Measurements from ENCODE around the gene MLANA. TPM values are rescaled to one million over a fixed set of nuclear protein-coding genes. Genes with fewer than 3 reads are reported as not detected.

MLANA gene, protein sequence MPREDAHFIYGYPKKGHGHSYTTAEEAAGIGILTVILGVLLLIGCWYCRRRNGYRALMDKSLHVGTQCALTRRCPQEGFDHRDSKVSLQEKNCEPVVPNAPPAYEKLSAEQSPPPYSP
- total RNA-seq (2012; rRNA removed), result 0.22 and 0.51 TPM in 2 replicates

DNA sequence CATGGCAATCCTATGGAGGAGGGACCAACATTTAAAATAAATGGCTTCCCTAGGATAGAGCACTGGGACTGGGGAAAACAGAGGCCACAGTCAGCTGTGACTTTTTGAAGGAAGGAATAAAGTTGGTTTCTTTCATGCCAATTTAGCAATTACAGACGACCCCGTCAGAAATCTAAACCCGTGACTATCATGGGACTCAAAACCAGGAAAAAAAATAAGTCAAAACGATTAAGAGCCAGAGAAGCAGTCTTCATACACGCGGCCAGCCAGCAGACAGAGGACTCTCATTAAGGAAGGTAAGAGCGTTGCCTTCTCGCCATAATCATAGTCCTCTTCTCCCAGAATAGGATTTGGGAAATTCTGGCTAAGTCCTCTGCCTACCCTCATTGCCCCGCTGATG lies at the start of gene MLANA:
Gene MLANA, plus strand, starts transcription at position 249 of the 400 bp plus-strand sequence. CDS start 1,586 bp downstream, outside the sequence.
- no peak within 1 kb of the TSS for H3K9ac ChIP-seq (ENCODE audit: low read depth, low read length)
- peaks cover 6% of the 10 kb centered on the region for H3K27me3 ChIP-seq (ENCODE audit: control insufficient read depth, insufficient read depth, low read length)
- H3K4me3 ChIP-seq (ENCODE audit: low read length), result no peak within 1 kb of the TSS
- H3K36me3 ChIP-seq (ENCODE audit: insufficient read depth, low read length), result no peaks in the 10 kb centered on the region
- no peak within 1 kb of the TSS for H3K4me2 ChIP-seq (ENCODE audit: low read length)
- no peaks in the 10 kb centered on the region for H3K4me1 ChIP-seq (ENCODE audit: control insufficient read depth, insufficient read depth, low read length)
- H3K9me3 ChIP-seq (replicated peaks; ENCODE audit: low read length), result no peaks in the 10 kb centered on the region

DNA sequence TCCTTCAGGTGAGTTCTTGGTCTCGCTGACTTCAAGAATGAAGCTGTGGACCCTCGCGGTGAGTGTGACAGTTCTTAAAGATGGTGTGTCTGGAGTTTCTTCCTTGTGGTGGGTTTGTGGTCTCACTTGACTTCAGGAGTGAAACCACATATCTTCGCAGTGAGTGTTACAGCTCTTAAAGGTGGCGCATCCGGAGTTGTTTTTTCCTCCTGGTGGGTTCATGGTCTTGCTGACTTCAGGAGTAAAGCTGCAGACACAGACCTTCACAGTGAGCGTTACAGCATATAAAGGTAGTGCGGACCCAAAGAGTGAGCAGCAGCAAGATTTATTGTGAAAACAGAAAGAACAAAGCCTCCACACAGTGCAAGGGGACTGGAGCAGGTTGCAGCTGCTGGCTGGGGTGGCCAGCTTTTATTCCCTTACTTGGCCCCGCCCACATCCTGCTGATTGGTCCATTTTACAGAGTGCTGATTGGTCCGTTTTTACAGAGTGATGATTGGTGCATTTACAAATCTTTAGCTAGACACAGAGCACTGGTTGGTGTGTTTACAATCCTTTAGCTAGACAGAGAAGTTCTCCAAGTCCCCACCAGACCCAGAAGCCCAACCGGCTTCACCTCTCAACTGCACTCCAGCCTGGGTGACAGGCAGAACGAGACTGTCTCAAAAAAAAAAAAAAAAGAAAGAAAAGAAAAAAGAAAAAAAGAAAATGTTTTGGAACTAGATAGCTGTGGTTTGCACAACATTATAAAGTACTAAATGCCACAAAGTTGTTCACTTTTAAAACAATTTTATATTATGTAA lies 48.7 kb upstream of the MLANA start:
- Histone ChIP-seq H3K4me3 (ENCODE audit: low read length) (no peak overlapping the region), H3K9ac (ENCODE audit: low read depth, low read length) (no peak overlapping the region), H3K4me2 (ENCODE audit: low read length) (no peak overlapping the region), H3K9me3 (replicated peaks; ENCODE audit: low read length) (no peaks in the 10 kb centered on the region), H3K36me3 (ENCODE audit: insufficient read depth, low read length) (no peaks in the 10 kb centered on the region), H3K27me3 (ENCODE audit: control insufficient read depth, insufficient read depth, low read length) (peaks cover 24% of the 10 kb centered on the region), H3K4me1 (ENCODE audit: control insufficient read depth, insufficient read depth, low read length) (peaks cover 41% of the 10 kb centered on the region)

DNA sequence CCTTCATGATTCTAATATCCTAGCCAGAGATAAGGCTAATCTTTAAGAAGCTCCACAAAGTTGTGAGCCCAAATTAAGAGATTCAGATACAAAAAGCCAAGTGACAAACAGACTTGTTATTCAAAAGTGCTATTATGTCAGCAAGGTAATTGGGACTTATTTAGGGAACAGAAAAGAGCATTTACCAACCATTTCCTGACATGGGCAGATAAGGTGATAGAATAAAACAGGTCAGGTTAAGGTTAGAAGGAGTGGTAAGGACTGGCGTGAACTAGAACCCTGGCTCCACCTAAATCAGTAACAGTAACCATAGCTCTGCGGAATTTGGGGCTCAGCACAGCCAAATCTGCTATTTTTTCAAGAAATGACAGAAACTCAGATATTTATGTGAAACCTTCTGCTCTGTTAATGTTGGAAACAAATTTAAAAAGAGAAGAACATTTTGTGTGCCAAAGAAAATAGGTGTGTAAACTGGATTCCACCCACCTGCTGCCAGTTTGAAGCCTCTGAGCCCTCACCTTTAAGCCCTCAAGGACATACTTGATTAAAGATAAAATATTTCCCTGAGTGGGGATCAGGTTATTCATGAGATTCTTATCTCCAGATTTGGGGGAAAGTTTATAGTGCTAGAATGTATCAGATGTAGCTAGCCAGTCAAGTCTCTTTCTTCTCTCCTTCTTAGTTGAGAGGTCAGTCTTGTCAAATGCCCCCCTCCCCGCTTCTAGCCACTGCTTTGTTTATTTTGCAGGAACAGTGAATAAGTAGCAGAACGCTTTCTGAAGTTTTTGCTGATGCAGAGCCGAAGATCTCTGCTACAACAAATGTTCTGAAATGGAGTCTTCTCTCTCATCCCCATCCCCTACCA lies 47.5 kb upstream of the MLANA start:
- Histone ChIP-seq H3K4me2 (ENCODE audit: low read length) (peak overlapping the region; percentile 46), H3K4me1 (ENCODE audit: control insufficient read depth, insufficient read depth, low read length) (peaks cover 41% of the 10 kb centered on the region), H3K4me3 (ENCODE audit: low read length) (no peak overlapping the region), H3K36me3 (ENCODE audit: insufficient read depth, low read length) (no peaks in the 10 kb centered on the region), H3K9me3 (replicated peaks; ENCODE audit: low read length) (no peaks in the 10 kb centered on the region), H3K27me3 (ENCODE audit: control insufficient read depth, insufficient read depth, low read length) (peaks cover 27% of the 10 kb centered on the region), H3K9ac (ENCODE audit: low read depth, low read length) (no peak overlapping the region)

DNA sequence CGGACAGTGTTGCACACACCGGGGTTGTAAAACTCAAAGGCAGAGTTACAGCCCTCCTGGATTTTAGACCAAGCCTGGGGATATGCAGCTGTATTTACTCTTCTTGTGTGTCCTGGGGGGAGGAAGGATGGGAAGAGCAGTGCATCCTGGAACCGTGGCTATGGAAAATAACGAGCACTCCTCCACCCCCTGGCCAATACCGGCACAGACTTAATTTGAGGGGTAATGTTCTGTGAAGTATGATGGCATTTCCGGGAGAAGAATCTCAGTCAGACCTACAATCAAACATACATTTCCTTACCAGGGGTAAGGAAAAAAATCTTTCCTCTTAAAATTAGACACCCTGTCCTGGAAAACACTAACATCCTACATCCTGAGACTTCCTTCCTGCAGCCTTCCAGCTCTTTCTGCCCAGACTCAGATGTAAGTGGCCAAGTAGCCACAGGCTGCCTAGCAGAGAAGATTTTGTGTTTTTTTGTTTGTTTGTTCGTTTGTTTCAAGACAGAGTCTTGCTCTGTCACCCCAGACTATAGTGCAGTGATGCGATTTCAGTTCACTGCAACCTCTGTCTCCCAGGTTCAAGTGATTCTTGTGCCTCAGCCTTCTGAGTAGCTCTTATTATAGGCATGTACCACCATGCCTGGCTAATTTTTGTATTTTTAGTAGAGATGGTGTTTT lies 46.8 kb upstream of the MLANA start:
- Histone ChIP-seq H3K36me3 (ENCODE audit: insufficient read depth, low read length) (no peaks in the 10 kb centered on the region), H3K4me1 (ENCODE audit: control insufficient read depth, insufficient read depth, low read length) (peaks cover 38% of the 10 kb centered on the region), H3K9me3 (replicated peaks; ENCODE audit: low read length) (no peaks in the 10 kb centered on the region), H3K4me2 (ENCODE audit: low read length) (peak overlapping the region; percentile 46), H3K9ac (ENCODE audit: low read depth, low read length) (no peak overlapping the region), H3K27me3 (ENCODE audit: control insufficient read depth, insufficient read depth, low read length) (peaks cover 32% of the 10 kb centered on the region), H3K4me3 (ENCODE audit: low read length) (no peak overlapping the region)

DNA sequence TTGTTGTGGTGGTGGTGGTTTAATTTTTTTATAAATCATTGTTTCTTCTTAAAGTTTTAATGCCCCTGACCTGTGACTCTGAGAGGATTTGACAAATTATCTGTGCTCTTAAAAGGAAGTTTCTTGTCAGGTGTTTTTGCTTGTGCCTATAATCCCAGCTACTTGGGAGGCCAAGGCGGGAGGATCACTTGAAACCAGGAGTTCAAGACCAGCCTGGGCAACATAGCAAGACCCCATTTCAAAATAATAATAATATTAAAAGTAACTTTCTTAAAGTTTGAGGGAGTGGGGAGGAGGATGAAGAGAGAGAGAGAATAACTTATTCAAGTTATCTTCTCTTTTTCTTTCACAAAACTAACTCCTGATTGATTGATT lies 45.5 kb upstream of the MLANA start:
- no peaks in the 10 kb centered on the region for H3K9me3 ChIP-seq (replicated peaks; ENCODE audit: low read length)
- H3K4me2 ChIP-seq (ENCODE audit: low read length), result no peak overlapping the region
- no peak overlapping the region for H3K9ac ChIP-seq (ENCODE audit: low read depth, low read length)
- H3K27me3 ChIP-seq (ENCODE audit: control insufficient read depth, insufficient read depth, low read length), result peaks cover 32% of the 10 kb centered on the region
- no peak overlapping the region for H3K4me3 ChIP-seq (ENCODE audit: low read length)
- H3K4me1 ChIP-seq (ENCODE audit: control insufficient read depth, insufficient read depth, low read length), result peaks cover 29% of the 10 kb centered on the region
- no peaks in the 10 kb centered on the region for H3K36me3 ChIP-seq (ENCODE audit: insufficient read depth, low read length)

DNA sequence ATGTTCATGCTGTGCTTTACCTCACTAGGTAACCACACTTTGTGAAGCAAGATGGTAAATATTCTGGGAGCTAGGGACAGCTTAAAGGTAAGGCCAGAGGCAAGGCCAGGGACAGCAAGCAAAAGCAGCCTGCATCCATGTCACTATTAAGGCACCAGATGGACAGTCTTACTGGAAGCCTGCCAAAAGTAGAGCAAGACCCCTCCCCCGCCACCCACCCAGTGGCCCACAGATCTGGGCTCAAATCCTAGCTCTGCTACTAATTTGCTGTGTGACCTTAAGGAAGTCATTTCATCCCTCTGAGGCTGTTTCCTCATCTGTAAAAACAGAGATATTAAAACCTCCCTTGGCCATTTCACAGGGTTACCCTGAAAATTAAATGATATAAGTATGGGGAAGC lies 44.6 kb upstream of the MLANA start:
- Histone ChIP-seq H3K9ac (ENCODE audit: low read depth, low read length) (no peak overlapping the region), H3K9me3 (replicated peaks; ENCODE audit: low read length) (no peaks in the 10 kb centered on the region), H3K36me3 (ENCODE audit: insufficient read depth, low read length) (no peaks in the 10 kb centered on the region), H3K4me2 (ENCODE audit: low read length) (no peak overlapping the region), H3K4me3 (ENCODE audit: low read length) (no peak overlapping the region), H3K4me1 (ENCODE audit: control insufficient read depth, insufficient read depth, low read length) (peaks cover 32% of the 10 kb centered on the region), H3K27me3 (ENCODE audit: control insufficient read depth, insufficient read depth, low read length) (peaks cover 32% of the 10 kb centered on the region)

DNA sequence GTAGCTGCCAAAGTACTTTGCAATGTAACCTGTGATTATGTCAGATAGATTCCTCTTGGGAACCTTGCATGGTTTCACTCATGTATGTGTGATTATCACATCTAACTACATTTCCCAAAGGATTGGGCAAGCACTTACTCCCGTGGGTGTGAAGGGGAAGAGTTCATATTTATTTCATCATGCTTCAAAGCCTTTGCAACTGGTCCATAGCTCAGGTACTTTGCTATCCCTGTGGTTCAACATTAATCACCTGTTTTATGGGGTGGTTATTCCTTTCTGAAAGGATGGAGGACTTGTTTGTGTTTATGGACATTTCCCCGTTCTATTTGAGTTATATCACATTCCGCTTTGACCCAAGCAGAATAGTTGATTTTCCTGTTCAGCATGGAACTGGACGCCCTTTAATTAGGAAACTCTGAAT lies 44.2 kb upstream of the MLANA start:
- Histone ChIP-seq H3K4me2 (ENCODE audit: low read length) (no peak overlapping the region), H3K9ac (ENCODE audit: low read depth, low read length) (no peak overlapping the region), H3K27me3 (ENCODE audit: control insufficient read depth, insufficient read depth, low read length) (peaks cover 32% of the 10 kb centered on the region), H3K9me3 (replicated peaks; ENCODE audit: low read length) (no peaks in the 10 kb centered on the region), H3K4me1 (ENCODE audit: control insufficient read depth, insufficient read depth, low read length) (peaks cover 35% of the 10 kb centered on the region), H3K36me3 (ENCODE audit: insufficient read depth, low read length) (no peaks in the 10 kb centered on the region), H3K4me3 (ENCODE audit: low read length) (no peak overlapping the region)

DNA sequence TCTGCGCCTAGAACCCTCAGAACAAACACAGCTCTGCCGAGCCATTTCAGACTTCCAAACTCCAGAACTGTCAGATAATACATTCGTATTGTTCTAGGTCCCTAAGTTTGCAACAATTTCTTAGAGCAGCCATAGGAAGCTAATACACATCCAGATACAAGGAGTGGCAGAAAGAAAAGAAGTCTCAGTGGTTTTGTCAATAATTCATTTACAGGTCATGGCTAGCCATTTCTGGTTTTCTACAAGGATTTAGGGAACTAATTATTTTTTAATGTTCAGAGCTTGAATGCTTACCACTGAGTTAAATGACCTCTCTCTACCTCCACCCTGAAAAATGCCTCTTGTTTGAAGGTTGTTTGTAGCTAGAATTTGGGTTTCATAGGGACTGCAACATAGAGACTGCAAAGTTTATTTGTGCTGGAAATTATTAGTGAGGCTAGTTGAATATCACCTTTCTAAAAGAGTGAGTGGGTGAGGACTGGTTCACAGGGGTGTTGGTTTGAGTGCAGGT lies 42.3 kb upstream of the MLANA start:
- H3K9me3 ChIP-seq (replicated peaks; ENCODE audit: low read length), result no peaks in the 10 kb centered on the region
- peaks cover 35% of the 10 kb centered on the region for H3K4me1 ChIP-seq (ENCODE audit: control insufficient read depth, insufficient read depth, low read length)
- H3K36me3 ChIP-seq (ENCODE audit: insufficient read depth, low read length), result no peaks in the 10 kb centered on the region
- no peak overlapping the region for H3K4me2 ChIP-seq (ENCODE audit: low read length)
- H3K27me3 ChIP-seq (ENCODE audit: control insufficient read depth, insufficient read depth, low read length), result peaks cover 30% of the 10 kb centered on the region
- H3K4me3 ChIP-seq (ENCODE audit: low read length), result no peak overlapping the region
- no peak overlapping the region for H3K9ac ChIP-seq (ENCODE audit: low read depth, low read length)

DNA sequence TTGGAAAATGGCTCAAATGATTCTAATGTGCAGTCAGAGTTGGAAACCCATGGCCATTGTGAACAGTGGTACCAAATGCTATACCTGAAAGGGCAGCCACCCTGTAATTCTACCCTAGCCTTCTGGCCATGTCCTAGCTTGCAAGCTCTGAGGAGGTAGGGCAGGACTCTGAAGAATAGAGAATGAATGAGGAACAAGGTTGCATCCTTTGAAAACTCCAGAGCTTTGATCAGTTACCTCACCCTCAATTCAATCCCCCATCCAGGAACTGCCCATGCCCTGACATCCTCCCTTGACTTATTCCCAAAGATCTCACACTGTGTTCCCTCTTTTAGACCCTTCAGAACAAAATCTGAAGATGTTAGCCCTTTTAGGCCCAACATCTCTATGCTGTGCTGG lies 40.0 kb upstream of the MLANA start:
- no peaks in the 10 kb centered on the region for H3K9me3 ChIP-seq (replicated peaks; ENCODE audit: low read length)
- no peak overlapping the region for H3K4me3 ChIP-seq (ENCODE audit: low read length)
- H3K9ac ChIP-seq (ENCODE audit: low read depth, low read length), result no peak overlapping the region
- H3K36me3 ChIP-seq (ENCODE audit: insufficient read depth, low read length), result no peaks in the 10 kb centered on the region
- H3K4me1 ChIP-seq (ENCODE audit: control insufficient read depth, insufficient read depth, low read length), result peaks cover 21% of the 10 kb centered on the region
- H3K27me3 ChIP-seq (ENCODE audit: control insufficient read depth, insufficient read depth, low read length), result peaks cover 44% of the 10 kb centered on the region
- no peak overlapping the region for H3K4me2 ChIP-seq (ENCODE audit: low read length)

DNA sequence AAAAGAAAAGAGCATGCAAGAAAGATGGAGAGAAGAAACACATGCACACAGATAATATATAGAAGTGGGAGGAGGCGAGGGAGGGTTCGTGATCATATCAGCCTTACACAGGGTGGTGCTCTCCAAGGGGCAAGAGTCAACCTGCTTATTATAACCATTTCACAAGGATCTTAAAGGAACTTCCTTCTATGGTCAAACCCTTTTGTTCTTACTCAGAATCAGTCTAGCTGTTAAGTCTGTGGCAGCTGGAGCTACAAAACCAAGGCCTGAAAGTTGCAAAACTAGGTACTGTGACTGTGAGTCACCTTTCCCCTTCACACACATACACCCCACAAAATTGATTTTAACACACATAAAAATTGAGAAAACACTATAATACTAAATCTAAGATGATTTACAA lies 39.2 kb upstream of the MLANA start:
- no peak overlapping the region for H3K4me2 ChIP-seq (ENCODE audit: low read length)
- H3K4me1 ChIP-seq (ENCODE audit: control insufficient read depth, insufficient read depth, low read length), result peaks cover 14% of the 10 kb centered on the region
- peaks cover 45% of the 10 kb centered on the region for H3K27me3 ChIP-seq (ENCODE audit: control insufficient read depth, insufficient read depth, low read length)
- H3K36me3 ChIP-seq (ENCODE audit: insufficient read depth, low read length), result no peaks in the 10 kb centered on the region
- no peak overlapping the region for H3K9ac ChIP-seq (ENCODE audit: low read depth, low read length)
- H3K9me3 ChIP-seq (replicated peaks; ENCODE audit: low read length), result no peaks in the 10 kb centered on the region
- no peak overlapping the region for H3K4me3 ChIP-seq (ENCODE audit: low read length)

DNA sequence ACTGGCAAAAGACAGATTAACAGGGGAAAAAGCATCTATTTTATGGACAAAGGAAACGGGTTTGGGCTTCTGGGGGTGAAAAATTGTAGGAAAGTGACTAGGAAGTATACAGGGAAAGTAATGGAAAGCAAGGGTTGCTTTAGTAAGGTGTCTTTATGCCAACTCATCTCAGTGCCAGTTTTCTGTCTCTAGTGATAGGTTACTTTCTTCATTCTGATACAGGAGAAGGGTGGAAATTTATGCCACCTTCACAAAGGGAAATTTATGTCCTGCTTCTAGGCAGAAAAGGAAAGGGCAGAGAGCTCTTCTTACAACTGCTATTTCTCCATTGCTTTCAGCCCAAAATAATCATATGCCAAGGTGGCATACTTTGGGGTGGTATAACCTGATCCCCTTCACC lies 37.7 kb upstream of the MLANA start:
- H3K4me3 ChIP-seq (ENCODE audit: low read length), result no peak overlapping the region
- no peak overlapping the region for H3K9ac ChIP-seq (ENCODE audit: low read depth, low read length)
- H3K36me3 ChIP-seq (ENCODE audit: insufficient read depth, low read length), result no peaks in the 10 kb centered on the region
- no peaks in the 10 kb centered on the region for H3K9me3 ChIP-seq (replicated peaks; ENCODE audit: low read length)
- H3K27me3 ChIP-seq (ENCODE audit: control insufficient read depth, insufficient read depth, low read length), result peaks cover 41% of the 10 kb centered on the region
- no peak overlapping the region for H3K4me2 ChIP-seq (ENCODE audit: low read length)
- peaks cover 13% of the 10 kb centered on the region for H3K4me1 ChIP-seq (ENCODE audit: control insufficient read depth, insufficient read depth, low read length)

All from skeletal muscle satellite cell (primary cell).